Osteoblast (primary cell): Measurements from ENCODE around the gene TEX52. TPM values are rescaled to one million over a fixed set of nuclear protein-coding genes. Genes with fewer than 3 reads are reported as not detected.
"Not testable (repeated sequence)": the region's sequence is repeated elsewhere in the genome, so short reads cannot be mapped to it uniquely, and the experiment has no call there.

Experiments used
- DNase-seq: peaks from one replicate; pipeline ENCODE4 v3.0.0; 2011; ENCODE audit warnings: low spot score, mixed read lengths; ENCODE audit not compliant: insufficient read length; ENCODE audit errors: missing footprints
- H2AFZ ChIP-seq: 2 replicates; pipeline ENCODE4 v1.6.0; 2011; ENCODE audit warnings: mild to moderate bottlenecking, low read length
- H3K27ac ChIP-seq: 2 replicates; pipeline ENCODE4 v1.5.1; 2011; ENCODE audit warnings: mild to moderate bottlenecking, low read depth, low read length, moderate library complexity
- H3K27me3 ChIP-seq: 2 replicates; pipeline ENCODE4 v1.6.0; 2012; ENCODE audit warnings: mild to moderate bottlenecking, control low read depth, inconsistent platforms, low read length, moderate library complexity; ENCODE audit not compliant: insufficient read depth
- H3K36me3 ChIP-seq: 2 replicates; pipeline ENCODE4 v1.5.1; 2011; ENCODE audit warnings: mild to moderate bottlenecking, low read length, control low read depth, moderate library complexity; ENCODE audit not compliant: insufficient read depth
- H3K4me1 ChIP-seq: 2 replicates; pipeline ENCODE4 v1.5.1; 2011; ENCODE audit warnings: mild to moderate bottlenecking, low read length, control low read depth, moderate library complexity; ENCODE audit not compliant: insufficient read depth
- H3K4me2 ChIP-seq: 2 replicates; pipeline ENCODE4 v1.6.0; 2011; ENCODE audit warnings: mild to moderate bottlenecking, low read length; ENCODE audit not compliant: insufficient read depth
- H3K4me3 ChIP-seq: fragments of 200-600 bp; sonication (generic); 3 replicates; pipeline ENCODE4 v1.5.1; 2012; ENCODE audit warnings: mild to moderate bottlenecking, low read length, inconsistent platforms; ENCODE audit not compliant: insufficient read depth
- H3K79me2 ChIP-seq: 2 replicates; pipeline ENCODE4 v1.6.0; 2012; ENCODE audit warnings: mild to moderate bottlenecking, low read length, control low read depth, inconsistent platforms; ENCODE audit not compliant: insufficient read depth
- H3K9me3 ChIP-seq: 2 replicates; pipeline ENCODE4 v1.5.1; 2011; ENCODE audit warnings: low read depth, low read length, control low read depth
- H4K20me1 ChIP-seq: 2 replicates; pipeline ENCODE4 v1.6.0; 2012; ENCODE audit warnings: mild to moderate bottlenecking, low read length, control low read depth; ENCODE audit not compliant: insufficient read depth
- total RNA-seq: library from RNA; depleted of rRNA; stranded (reverse); fragments of >200 nt; gene quantifications from 2 replicates; pipeline ENCODE4 v1.2.3, GENCODE V29; 2012
- TF ChIP-seq, protein P1 (sequence below): IDR thresholded peaks from 2 replicates; pipeline ENCODE4 v1.5.1; 2011; ENCODE audit warnings: mild to moderate bottlenecking, low read depth, low read length, moderate library complexity; ENCODE audit errors: extremely low read depth

Gene TEX52
- total RNA-seq, 1 donor: not detected

DNA sequence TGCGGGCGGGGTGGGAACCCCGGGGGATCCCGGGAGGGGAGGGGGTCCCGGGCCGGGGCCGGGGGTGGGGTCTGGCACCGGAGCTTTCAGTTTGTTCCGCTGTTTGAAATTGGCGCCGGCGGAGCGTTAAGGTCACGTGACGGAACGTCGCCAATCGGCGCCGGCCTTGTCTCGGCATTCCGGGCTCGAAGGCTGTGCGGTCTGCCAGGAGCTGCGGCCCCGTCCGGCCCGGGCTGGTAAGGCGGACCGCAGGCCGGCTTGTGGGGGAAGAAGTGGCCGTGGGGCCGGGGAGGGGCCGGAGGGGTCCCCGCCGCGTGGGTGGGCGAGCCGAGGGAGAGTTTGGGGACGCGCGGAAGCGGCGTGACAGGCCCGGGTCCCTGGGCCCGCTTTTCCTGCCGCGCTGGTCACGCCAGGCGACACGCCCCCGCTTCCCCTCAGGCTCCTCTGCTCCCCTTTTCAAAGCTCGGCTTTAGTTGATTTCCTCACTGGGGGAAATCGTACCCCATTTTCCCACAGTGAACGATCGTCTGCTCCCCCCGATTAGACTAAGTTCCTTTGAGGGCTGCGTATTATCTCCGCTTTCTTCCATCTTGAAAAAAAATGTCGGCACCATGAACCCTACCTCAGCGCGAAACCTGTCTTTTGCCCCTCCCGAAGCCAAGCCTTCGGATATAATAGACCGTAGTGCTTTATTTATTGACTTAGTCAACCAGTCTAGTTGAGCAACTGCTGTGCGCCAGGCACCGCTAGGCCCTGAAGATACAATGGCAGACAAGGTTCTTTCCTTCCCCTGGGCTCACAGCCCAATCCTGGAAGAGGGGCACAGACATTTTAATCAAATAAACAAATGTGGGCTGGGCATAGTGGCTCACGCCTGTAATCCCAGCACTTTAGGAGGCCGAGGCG is 20.5 kb upstream of the TEX52 start, which contains the start of the genes FOXM1 and RHNO1:
TSS of gene FOXM1 (minus strand) at position 128 of the 906 bp plus-strand sequence. CDS start 2,696 bp downstream, outside the sequence.
TSS of gene RHNO1 (plus strand) at position 177 of the 906 bp plus-strand sequence. CDS start 8,144 bp downstream, outside the sequence.
- Histone ChIP-seq H2AFZ (peak within 1 kb of the TSS; percentile 99), H3K36me3 (no peaks in the 10 kb centered on the region), H3K27ac (peak within 1 kb of the TSS; percentile 98), H3K9me3 (no peaks in the 10 kb centered on the region), H3K4me1 (peaks cover 15% of the 10 kb centered on the region), H4K20me1 (peaks cover 5% of the 10 kb centered on the region), H3K79me2 (peaks cover 81% of the 10 kb centered on the region), H3K4me2 (peak within 1 kb of the TSS; percentile 98), H3K4me3 (peak within 1 kb of the TSS; percentile 94), H3K27me3 (no peaks in the 10 kb centered on the region)
- DNase-seq: peak; percentile 99
- TF ChIP-seq, protein P1, sequence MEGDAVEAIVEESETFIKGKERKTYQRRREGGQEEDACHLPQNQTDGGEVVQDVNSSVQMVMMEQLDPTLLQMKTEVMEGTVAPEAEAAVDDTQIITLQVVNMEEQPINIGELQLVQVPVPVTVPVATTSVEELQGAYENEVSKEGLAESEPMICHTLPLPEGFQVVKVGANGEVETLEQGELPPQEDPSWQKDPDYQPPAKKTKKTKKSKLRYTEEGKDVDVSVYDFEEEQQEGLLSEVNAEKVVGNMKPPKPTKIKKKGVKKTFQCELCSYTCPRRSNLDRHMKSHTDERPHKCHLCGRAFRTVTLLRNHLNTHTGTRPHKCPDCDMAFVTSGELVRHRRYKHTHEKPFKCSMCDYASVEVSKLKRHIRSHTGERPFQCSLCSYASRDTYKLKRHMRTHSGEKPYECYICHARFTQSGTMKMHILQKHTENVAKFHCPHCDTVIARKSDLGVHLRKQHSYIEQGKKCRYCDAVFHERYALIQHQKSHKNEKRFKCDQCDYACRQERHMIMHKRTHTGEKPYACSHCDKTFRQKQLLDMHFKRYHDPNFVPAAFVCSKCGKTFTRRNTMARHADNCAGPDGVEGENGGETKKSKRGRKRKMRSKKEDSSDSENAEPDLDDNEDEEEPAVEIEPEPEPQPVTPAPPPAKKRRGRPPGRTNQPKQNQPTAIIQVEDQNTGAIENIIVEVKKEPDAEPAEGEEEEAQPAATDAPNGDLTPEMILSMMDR: no peak

DNA sequence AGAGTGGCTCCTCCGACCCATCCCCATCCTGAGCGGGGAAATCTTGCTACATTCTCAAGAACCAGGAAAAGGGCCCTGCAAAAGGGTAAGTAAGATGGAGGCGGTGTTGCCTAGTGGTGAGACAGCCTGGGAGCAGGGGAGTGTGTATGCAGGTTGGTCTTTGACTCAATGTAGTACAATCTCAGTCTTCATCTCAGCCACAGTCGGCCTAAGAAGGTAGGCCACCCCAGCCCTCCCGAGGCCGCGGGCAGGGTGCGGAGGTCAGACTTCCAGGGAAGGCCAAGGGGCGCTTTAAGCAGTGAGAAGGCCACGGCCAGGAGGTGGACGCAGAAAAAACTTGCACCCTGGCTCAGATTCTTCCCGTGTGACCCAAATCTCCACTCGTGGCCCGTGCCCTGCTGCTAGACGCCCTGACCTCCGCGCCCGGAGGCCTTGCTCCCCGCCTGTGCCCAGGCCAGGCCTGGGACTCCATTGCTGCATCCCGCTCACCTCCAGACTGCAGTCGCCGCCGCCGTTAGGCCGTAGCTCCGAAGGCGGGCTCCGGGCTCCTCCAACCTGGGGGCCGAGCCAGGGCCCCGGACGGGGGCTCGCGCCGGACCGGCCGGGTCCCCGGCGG is 19.7 kb upstream of the TEX52 start:
- H3K4me1 ChIP-seq: peaks cover 15% of the 10 kb centered on the region
- H3K27me3 ChIP-seq: no peaks in the 10 kb centered on the region
- H3K36me3 ChIP-seq: no peaks in the 10 kb centered on the region
- TF ChIP-seq, protein P1: no peak
- H2AFZ ChIP-seq: peak overlapping the region; percentile 99
- H3K27ac ChIP-seq: peak overlapping the region; percentile 72
- peak overlapping the region; percentile 94 for H3K4me3 ChIP-seq
- H3K4me2 ChIP-seq: peak overlapping the region; percentile 98
- H3K9me3 ChIP-seq: no peaks in the 10 kb centered on the region
- H3K79me2 ChIP-seq: peaks cover 80% of the 10 kb centered on the region
- peaks cover 5% of the 10 kb centered on the region for H4K20me1 ChIP-seq
- DNase-seq: peak; percentile 77

DNA sequence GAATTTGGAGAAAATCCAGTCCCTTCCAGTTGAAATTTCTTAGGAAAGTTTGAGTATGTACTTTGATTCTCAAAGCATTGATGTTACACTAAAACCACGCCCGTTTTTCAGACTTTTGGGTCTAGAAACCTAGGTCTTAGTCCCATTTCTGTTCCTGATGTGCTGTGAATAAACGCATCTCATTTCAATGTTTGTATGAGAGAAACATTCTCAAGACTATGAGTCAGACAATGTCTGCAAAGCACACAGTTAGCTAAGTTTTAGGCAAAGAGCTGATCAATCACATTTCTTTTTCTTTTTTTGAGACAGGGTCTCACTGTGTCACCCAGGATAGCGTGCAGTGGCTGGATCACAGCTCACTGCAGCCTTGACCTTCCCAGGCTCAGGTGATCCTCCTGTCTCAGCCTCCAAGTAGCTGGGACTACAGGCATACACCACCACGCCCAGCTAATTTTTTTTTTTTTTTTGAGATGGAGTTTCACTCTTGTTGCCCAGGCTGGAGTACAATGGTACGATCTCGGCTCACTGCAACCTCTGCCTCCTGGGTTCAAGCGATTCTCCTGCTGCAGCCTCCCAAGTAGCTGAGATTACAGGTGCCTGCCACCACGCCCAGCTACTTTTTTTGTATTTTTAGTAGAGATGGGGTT is 12.3 kb upstream of the TEX52 start:
- H3K9me3 ChIP-seq, H3K4me1 ChIP-seq, H3K27me3 ChIP-seq, H4K20me1 ChIP-seq, H3K4me3 ChIP-seq, H3K27ac ChIP-seq, H3K4me2 ChIP-seq: not testable (repeated sequence)
- Histone ChIP-seq H3K36me3 (peaks cover 33% of the 10 kb centered on the region), H2AFZ (peak overlapping the region; percentile 60), H3K79me2 (peaks cover 15% of the 10 kb centered on the region)
- DNase-seq: peak; percentile 87

DNA sequence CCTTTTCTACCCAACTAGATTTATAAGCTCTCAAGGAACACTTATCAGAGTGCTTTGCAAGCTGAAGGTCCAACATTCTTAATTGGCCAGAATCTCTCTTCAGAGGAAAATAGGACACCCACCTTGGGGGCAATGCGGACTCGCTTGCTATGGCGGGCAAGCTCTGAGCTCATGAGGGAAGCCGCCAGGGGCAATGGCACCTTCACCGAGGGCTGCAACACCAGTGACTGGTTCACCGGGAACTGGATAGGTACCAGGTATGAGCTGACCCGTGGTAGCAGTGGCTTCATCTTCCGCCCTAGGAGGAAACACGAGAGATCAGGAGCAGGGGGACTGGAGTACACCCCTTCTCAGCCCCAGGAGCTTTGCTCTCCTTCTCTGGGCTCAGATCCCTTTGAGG is 7.4 kb upstream of the TEX52 start:
- no peaks in the 10 kb centered on the region for H3K79me2 ChIP-seq
- H3K27ac ChIP-seq: no peak overlapping the region
- no peak overlapping the region for H3K4me3 ChIP-seq
- no peak overlapping the region for H3K4me2 ChIP-seq
- H3K4me1 ChIP-seq: no peaks in the 10 kb centered on the region
- DNase-seq: no peak
- no peak overlapping the region for H2AFZ ChIP-seq
- TF ChIP-seq, protein P1: no peak
- peaks cover 36% of the 10 kb centered on the region for H3K36me3 ChIP-seq
- H4K20me1 ChIP-seq: no peaks in the 10 kb centered on the region
- H3K9me3 ChIP-seq: no peaks in the 10 kb centered on the region
- no peaks in the 10 kb centered on the region for H3K27me3 ChIP-seq

DNA sequence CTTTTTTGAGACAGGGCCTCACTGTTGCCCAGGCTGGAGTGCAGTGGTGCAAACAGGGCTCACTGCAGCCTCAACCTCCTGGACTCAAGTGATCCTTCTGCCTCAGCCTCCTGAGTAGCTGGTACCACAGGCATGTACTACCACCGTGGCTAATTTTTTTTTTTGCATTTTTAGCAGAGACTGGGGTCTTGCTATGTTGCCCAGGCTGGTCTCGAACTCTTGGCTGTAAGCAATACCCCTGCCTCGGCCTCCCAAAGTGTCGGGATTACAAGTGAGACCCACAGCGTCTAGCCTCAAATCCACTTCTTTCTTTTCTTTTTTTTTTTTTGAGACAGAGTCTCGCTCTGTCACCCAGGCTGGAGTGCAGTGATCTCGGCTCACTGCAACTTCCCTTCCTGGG is 6.6 kb upstream of the TEX52 start:
- peaks cover 38% of the 10 kb centered on the region for H3K36me3 ChIP-seq
- H3K4me2 ChIP-seq, H4K20me1 ChIP-seq, H3K27me3 ChIP-seq, H3K27ac ChIP-seq, H3K9me3 ChIP-seq, H2AFZ ChIP-seq, H3K4me3 ChIP-seq, DNase-seq, H3K79me2 ChIP-seq, H3K4me1 ChIP-seq: not testable (repeated sequence)
